C4-2B (cell line): Measurements from ENCODE around the gene TSACC.

ENCODE experiments used
- H3K27ac ChIP-seq: fragments of 450-650 bp; 2 replicates; pipeline ENCODE4 v1.5.1; 2017
- ZFX ChIP-seq: fragments of 450-650 bp; IDR thresholded peaks from 2 replicates; pipeline ENCODE4 v1.6.1; 2017
- TF ChIP-seq, protein P1 (sequence below): fragments of 450-650 bp; conservative IDR thresholded peaks from 2 replicates; pipeline ENCODE4 v1.5.1; 2017; ENCODE audit warnings: mild to moderate bottlenecking

Gene TSACC

DNA sequence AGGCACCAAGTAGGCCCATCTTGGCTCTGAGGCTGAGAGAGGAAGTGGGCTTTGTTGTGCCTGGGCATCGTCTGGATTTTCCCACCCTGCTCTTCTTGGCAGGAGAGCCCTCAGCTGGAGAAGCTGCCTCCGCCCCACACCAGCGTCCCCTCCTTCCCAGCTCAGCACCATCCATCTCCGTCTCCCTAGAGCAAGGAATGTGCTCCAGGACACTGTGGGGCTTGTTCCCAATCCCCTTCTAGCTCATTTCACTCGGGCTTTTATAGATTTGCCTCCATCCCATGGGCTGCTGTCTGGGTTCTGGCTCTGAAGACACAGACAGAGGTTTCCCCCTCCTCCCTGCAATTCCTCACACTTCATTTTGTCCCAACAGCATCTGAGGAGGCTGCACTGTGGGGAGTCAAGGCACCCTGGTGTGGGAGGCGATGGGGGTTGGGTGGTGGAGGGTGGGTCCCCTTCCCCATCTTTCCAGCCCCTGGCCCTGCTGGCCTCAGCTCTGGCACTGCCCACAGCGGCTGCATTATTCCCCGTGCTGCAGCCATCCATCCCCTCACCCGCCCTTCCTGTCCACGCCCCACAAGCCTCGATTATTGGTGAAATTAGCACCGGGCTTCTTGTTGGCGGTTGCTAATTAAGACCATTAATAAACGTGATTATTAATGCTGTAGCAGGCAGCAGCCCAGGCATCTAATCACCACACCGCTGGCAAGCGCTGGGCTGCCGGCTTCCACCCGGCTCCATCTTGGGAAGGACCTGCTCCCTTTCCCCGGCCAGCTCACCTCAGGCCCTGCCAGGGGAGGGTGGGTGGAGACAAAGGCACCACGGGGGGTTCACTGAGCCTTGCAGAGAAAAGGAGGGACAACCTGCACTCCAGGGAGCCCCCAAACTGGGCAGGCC lies 52.4 kb downstream of the TSACC start:
- no peak overlapping the region for H3K27ac ChIP-seq
- no peak for TF ChIP-seq ZFX
- TF ChIP-seq, protein P1, sequence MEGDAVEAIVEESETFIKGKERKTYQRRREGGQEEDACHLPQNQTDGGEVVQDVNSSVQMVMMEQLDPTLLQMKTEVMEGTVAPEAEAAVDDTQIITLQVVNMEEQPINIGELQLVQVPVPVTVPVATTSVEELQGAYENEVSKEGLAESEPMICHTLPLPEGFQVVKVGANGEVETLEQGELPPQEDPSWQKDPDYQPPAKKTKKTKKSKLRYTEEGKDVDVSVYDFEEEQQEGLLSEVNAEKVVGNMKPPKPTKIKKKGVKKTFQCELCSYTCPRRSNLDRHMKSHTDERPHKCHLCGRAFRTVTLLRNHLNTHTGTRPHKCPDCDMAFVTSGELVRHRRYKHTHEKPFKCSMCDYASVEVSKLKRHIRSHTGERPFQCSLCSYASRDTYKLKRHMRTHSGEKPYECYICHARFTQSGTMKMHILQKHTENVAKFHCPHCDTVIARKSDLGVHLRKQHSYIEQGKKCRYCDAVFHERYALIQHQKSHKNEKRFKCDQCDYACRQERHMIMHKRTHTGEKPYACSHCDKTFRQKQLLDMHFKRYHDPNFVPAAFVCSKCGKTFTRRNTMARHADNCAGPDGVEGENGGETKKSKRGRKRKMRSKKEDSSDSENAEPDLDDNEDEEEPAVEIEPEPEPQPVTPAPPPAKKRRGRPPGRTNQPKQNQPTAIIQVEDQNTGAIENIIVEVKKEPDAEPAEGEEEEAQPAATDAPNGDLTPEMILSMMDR: no peak

DNA sequence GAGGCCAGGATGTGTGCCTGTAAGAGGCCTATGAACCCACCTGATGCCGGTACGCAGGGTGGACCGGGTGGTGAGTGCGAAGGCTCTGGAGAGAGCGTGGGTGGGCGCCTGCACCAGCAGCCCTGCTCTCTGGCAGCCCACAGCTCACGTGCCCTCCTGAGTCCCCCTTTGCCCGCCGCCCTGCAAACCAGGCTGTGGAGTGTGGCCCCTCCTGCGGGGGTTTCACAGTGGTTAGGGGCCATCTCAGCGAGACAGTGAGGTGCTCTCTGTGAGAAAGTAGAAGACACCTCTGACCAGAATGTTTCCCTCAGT lies 53.0 kb downstream of the TSACC start:
- no peak overlapping the region for H3K27ac ChIP-seq
- TF ChIP-seq, protein P1: no peak
- no peak for TF ChIP-seq ZFX

DNA sequence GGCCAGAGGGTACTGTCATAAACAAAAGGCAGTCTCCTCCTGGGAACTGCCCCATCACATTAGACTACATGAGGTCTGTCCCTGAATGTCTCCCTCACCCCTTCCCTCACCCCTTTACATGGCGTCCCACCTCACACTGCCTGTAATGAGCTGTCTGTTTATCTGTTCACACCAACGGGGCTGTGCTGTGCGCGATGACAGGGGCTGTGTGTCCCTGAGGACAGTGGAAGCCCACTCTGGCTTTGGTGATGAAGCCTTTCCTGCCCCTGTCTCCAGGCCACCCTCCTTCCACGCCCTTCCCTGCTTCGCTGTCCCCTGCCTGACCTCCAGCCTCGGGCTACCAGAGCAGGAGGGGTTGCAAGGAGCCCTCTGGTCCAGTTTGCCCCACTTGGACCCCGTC lies 53.4 kb downstream of the TSACC start:
- TF ChIP-seq, protein P1: no peak
- TF ChIP-seq ZFX: no peak
- no peak overlapping the region for H3K27ac ChIP-seq

DNA sequence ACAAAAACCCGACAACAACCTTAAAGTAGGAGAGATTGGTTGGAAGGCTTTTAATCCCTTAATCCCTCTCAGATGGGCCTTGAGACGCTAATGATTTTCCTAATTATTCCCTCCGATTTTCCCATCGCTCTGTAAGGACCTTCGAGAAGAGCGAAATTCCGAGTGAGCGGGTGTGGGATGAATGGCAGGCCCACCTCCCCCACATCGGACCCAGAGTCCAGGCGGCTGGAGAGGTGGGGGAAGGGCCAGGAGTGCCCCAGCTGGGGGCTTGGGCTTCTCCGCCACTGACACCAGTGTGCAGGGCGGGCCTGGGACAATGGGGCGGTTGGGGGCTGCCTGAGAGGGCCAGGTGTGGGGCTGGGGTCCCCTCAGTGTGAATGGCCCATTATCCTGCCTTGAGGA lies 54.1 kb downstream of the TSACC start:
- H3K27ac ChIP-seq: no peak overlapping the region
- no peak for TF ChIP-seq ZFX
- TF ChIP-seq, protein P1: no peak

DNA sequence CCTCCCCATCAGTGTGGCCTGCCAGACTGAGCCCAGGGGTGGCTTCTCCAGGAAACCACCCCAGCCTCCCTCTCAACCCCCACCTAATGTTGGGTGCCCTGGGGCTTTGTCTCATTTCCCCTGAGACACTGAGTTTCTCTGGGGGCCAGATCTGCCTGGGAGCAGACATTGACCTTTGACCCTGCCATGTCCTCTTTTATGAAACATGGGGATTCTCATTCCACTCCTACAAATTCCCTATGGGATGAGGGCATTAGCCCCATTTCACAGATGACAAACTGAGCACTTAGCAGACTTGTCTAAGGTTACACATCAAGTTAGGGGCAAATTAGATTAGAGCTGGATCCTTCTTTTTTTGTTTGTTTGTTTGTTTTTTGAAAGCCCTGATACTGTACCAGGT lies 54.8 kb downstream of the TSACC start:
- TF ChIP-seq, protein P1: no peak
- no peak for TF ChIP-seq ZFX
- H3K27ac ChIP-seq: no peak overlapping the region

DNA sequence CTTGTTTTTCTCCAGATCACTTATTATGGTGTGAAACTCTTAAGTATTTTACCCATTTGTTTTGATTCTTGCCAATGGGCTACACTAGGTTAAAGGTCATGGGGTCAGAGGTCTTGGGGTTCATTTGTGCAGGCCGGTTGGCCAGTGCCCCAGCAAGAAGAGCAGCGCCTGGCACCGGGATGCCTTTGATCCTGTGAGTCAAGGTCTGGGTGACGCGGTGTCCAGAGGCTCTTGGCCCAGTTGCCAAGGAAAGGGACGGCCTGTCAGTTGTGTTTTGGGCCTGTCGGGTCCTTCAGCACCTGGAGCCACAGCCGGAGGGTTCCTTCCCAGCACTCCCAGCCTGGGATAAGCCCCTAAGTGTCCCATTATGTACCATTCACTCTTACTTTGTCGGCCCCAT lies 55.8 kb downstream of the TSACC start:
- no peak overlapping the region for H3K27ac ChIP-seq
- TF ChIP-seq, protein P1: no peak
- TF ChIP-seq ZFX: no peak

DNA sequence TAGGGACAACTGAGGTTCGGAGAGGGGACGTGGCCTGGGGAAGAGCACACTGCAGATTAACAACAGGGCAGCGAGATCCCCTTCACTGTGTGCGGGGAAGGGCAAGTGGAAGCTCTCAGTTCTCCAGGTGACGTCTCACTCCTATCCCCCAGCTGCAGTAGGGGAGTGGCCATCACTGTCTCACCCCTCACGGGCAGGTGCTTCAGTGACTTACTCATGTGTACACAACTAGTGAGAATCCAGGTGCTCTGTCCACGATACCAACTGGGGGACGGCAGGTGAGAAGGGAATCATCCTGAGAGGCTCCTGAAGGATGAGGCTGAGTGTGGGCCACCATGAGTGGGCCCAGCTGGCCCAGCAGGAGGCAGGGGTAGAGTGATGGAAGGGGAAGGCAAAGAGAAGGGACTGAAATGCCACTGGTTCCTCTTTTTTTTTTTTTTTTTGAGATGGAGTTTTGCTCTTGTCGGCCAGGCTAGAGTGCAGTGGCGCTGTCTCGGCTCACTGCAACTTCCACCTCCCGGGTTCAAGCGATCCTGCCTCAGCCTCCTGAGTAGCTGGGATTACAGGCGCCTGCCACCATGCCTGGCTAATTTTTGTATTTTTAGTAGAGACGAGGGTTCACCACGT lies 56.6 kb downstream of the TSACC start:
- TF ChIP-seq, protein P1: no peak
- no peak for TF ChIP-seq ZFX
- H3K27ac ChIP-seq: no peak overlapping the region
